HG02885 (cell line): ENCODE data around the gene RBM17.
"Not testable (repeated sequence)": the region's sequence is repeated elsewhere in the genome, so short reads cannot be mapped to it uniquely, and the experiment has no call there.

Experiments used
- ATAC-seq: cut with Tn5 transposase; IDR thresholded peaks from one replicate; pipeline ENCODE4 v1.9.1; 2021; ENCODE audit warnings: mild to moderate bottlenecking; ENCODE audit not compliant: unreplicated experiment, poor library complexity

RBM17 gene

GRCh38 chr10:6055929-6056328, 32.9 kb upstream of the RBM17 start:
- no peak for ATAC-seq

DNA sequence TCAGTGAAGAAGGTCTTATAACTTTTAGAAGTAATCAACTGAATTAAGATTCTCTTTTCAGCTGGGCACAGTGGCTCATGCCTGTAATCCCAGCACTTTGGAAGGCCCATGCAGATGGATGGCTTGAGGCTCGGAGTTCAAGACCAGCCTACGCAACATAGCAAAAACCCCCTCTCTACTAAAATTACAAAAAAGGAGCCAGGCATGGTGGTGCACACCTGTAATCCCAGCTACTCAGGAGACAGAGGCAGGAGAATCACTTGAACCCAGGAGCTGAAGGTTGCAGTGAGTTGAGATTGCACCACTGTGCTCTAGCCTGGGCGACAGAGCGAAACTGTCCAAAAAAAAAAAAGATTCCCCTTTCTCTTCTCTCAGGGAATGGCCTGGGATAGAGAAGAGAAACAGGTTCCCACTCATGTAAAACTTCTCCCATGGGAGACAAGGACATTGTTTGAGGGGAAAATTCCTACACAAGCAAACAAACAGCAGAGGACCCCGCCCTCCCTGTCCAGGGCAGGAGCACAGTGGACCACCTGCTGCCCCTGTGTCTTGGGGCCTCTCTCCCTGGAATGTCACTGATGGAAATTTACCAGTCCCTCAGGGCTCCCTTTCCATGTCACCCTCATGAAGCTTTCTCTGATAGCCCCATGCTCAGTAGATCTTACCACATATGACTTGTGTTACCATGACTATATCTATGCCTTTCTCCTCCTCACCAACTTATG, 32.3 kb upstream of the RBM17 start:
- ATAC-seq: no peak

DNA sequence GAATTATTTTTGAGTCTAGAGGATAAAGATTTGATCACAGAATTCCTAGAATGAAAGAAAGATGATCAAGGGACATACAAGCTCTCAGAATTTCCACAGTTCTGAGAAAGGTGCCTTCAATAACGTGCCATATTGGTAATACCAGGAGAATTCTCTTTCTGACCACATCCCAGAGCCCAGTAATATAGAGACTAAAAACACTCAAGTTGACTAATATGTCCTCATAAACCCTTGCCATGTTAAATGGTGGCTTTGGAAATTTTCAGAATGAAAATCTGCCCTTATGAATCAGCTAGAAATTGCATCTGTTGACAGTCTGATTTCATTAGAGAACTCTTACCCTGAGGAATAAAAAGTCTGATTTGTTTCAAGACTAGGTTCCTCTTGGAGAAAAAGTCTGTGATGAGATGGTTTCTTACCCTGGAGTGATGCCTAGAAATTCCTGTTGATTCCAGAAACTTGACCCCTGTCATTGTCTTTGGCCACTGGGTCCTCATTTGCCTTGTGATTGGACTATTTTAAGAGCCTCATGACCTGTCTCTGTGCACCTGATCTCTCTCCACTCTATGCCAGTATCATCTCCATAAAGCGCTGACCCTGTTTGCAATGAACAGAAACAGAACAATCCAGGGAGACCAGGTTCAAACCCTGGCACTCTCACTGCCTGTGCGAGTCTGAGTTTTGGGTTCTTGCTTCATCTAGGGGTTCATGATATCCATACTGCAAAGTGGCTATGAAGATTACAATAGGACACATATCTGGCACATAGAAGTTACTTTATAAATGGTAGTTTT, 30.0 kb upstream of the RBM17 start:
- peak; percentile 50 for ATAC-seq

GRCh38 chr10:6059506-6059905, 29.3 kb upstream of the RBM17 start:
- no peak for ATAC-seq

DNA sequence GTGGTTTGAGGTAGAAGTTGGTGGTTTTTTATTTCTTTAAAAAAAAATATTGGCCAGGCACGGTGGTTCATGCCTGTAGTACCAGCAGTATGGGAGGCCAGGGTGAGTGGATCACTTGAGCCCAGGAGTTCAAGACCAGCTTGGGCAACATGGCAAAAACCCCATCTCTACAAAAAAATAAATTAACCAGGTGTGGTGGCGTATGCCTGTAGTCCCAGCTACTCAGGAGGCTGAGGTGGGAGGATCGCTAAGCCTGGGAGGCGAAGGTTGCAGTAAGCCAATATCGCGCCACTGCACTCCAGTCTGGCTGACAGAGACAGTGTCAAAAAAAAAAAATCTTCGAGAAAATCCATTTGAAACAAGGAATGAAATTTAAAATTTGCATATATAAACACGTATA, 27.8 kb upstream of the RBM17 start:
- ATAC-seq: no peak

- ATAC-seq: no peak
Observed at GRCh38 chr10:6062101-6062771, 26.6 kb upstream of the RBM17 start, which contains the start of gene IL2RA. Gene IL2RA (minus strand): TSS chr10:6062367. CDS start chr10:6062151, 216 bp downstream.

GRCh38 chr10:6064119-6064518, 24.7 kb upstream of the RBM17 start:
- no peak for ATAC-seq

DNA sequence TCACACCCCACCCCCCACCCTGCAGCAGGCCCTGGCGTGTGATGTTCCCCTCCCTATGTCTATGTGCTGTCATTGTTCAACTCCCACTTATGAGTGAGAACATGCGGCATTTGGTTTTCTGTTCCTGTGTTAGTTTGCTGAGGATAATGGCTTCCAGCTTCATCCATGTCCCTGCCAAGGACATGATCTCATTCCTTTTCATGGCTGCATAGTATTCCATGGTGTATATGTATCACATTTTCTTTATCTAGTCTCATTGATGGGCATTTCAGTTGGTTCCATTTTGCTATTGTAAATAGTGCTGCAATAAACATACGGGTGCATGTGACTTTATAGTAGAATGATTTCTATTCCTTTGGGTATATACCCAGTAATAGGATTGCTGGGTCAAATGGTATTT, 24.1 kb upstream of the RBM17 start:
- not testable (repeated sequence) for ATAC-seq

DNA sequence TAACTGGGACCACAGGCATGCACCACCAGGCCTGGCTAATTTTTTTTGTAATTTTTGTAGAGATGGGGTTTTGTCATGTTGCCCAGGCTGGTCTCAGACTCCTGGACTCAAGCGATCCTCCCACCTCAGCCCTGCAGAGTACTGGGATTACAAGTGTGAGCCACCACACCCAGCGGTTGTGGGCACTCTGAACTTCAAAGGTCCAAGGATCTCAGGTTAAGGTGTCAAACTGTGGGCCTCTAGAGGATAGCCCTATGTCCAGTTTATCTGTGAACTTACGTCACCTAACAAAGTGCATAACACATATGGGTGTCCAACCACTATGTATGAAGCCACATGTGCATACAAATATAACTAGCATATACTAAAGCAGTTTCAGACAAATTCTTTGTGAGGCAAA, 23.4 kb upstream of the RBM17 start:
- no peak for ATAC-seq

DNA sequence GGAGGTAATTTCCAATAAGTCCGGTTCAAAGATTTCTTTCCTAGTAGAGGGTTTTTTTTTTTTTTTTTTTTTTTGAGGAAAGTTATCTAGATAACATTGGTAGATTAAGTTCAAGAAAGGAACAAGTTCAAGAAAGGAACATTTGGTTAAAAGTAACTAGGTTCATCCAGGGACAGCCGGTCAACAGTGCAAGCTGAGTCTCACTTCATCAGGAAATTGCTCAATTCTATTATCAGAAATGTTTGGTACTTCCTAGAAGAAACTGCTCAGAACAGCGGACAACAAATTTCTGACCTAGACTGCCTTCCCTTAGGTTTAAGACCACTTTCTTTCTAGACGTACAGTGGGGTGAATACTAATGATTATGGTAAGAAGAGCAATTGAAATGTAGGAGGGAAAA, 23.0 kb upstream of the RBM17 start:
- no peak for ATAC-seq

DNA sequence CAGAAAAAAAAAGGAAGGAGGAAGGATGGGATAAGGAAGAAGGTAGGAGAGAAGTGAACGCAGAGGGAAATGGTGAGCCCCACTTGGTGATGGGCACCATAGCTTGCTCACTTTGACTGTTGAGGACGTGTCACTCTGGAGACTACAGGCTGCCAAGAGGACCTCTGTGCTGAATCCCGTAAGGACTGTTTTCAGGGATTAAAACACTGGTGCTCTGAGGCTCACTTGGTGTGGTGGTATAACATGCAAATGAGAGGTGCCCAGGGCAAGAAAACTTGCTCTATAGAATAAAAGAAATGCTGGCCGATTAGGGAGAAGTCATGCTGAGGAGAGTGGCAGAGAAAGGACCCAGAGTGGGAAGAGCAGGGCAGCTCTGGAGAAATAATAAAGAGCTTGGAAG, 21.4 kb upstream of the RBM17 start:
- no peak for ATAC-seq

DNA sequence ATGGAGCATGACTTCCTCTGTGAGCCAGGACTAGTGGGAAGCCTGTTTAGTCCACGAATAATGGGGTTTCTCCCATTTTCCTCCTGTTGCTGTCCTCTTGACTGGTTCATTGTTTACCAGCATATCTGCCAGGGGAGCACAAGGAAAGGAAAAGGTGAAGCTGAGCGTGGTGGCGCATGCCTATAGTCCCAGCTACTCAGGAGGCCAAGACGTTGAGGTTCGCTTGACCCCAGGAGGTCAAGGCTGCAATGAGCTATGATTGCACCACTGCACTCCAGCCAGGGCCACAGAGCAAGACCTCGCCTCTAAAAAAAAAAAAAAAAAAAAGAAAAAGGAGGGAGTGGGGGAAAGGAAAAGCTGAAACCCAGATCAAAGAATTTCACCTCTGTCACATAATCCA, 20.8 kb upstream of the RBM17 start:
- no peak for ATAC-seq

GRCh38 chr10:6068422-6068821, 20.4 kb upstream of the RBM17 start:
- peak; percentile 56 for ATAC-seq

- ATAC-seq: no peak
Observed at GRCh38 chr10:6069081-6069931, 19.5 kb upstream of the RBM17 start.

- ATAC-seq: no peak
Observed at GRCh38 chr10:6070660-6071059, 18.2 kb upstream of the RBM17 start.

GRCh38 chr10:6071181-6072175, 17.4 kb upstream of the RBM17 start:
- no peak for ATAC-seq

GRCh38 chr10:6072215-6072934, 16.5 kb upstream of the RBM17 start:
- ATAC-seq: peak; percentile 63

- ATAC-seq: no peak
Observed at GRCh38 chr10:6074489-6075301, 14.1 kb upstream of the RBM17 start.
